ENCODE data around the gene TTC33. TPM values are rescaled to one million over a fixed set of nuclear protein-coding genes. Genes with fewer than 3 reads are reported as not detected.

Gene TTC33
- total RNA-seq, 1 donor from 2014 or later = 9.7 TPM

DNA sequence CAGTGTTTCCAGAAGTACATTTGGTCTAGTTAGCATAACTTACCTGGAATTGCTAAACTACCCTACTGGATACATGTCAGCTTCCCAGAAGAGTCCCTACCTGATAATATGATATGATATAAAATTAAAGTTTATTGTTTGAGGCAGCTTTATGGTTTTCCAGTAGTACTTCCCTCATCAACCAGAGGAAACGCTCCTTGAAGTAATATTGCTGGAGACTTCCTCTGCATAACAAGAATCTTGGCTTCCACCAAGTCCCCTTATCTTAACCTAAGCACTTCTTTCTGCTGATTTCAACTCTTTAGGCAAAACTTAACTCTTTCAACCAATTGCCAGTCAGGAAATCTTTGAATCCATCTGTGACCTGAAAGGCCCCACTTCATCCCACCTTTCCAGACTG, 290.3 kb downstream of the TTC33 start:
- TF ChIP-seq CTCF (IDR thresholded peaks at IDR 0.05; ENCODE audit: insufficient read depth, low read length, severe bottlenecking) = no peak
- Histone ChIP-seq H3K27me3 (ENCODE audit: control insufficient read depth, insufficient read depth, low read length) (no peaks in the 10 kb centered on the region), H3K4me3 (ENCODE audit: low read depth, low read length) (no peak overlapping the region), H3K36me3 (ENCODE audit: control insufficient read depth, insufficient read depth, low read length) (no peaks in the 10 kb centered on the region)
- FAIRE-seq (no peak), DNase-seq (ENCODE audit: low read depth) (no peak)

DNA sequence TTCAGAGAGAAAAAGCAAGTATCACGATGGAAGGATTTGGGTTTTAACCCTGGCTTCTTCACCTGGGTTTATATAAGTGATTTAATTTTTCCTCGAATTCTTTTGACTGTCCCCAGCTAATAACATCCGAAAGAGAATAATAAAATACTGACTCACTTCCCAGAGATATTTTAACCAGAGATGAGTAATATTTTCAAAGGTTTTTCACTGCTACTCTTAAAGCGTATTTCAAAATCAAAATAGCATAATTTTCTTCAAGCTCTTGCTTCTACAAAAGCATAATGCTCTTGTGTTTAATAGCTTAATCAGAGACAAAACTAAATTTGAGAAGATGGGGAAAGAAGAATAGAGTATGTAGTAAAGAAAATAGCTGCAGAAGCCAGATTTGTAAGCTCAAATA, 291.2 kb downstream of the TTC33 start:
- DNase-seq (ENCODE audit: low read depth) (peak; percentile 47), FAIRE-seq (no peak)
- Histone ChIP-seq H3K27me3 (ENCODE audit: control insufficient read depth, insufficient read depth, low read length) (no peaks in the 10 kb centered on the region), H3K36me3 (ENCODE audit: control insufficient read depth, insufficient read depth, low read length) (no peaks in the 10 kb centered on the region), H3K4me3 (ENCODE audit: low read depth, low read length) (no peak overlapping the region)
- TF ChIP-seq CTCF (IDR thresholded peaks at IDR 0.05; ENCODE audit: insufficient read depth, low read length, severe bottlenecking) = no peak

Other genes with a start within 250 kb of the TTC33 start
- gene PTGER4, start 76.0 kb downstream of the TTC33 start, total RNA-seq = 6.1 and 8.7 TPM in 2 replicates
- 57.1 and 66.4 TPM in 2 replicates for gene PRKAA1, start 42.4 kb upstream of the TTC33 start, total RNA-seq
- gene RPL37, start 79.3 kb upstream of the TTC33 start, total RNA-seq = 264 and 2,479 TPM in 2 replicates
- 6.1 and 7.8 TPM in 2 replicates for gene CARD6, start 85.4 kb upstream of the TTC33 start, total RNA-seq
- gene C7, start 153.5 kb upstream of the TTC33 start, total RNA-seq = under 0.01 TPM in 1 of 2 replicates, not detected in the other

All from bronchial epithelial cell (primary cell).